Measurements from ENCODE around the gene LMX1A. TPM values are rescaled to one million over a fixed set of nuclear protein-coding genes. Genes with fewer than 3 reads are reported as not detected.

Gene LMX1A
- total RNA-seq, 1 experiment from 2014 or later = not detected

- H3K36me3 ChIP-seq = no peaks in the 10 kb centered on the region
- H3K27me3 ChIP-seq = peaks cover 3% of the 10 kb centered on the region
- no peak for DNase-seq
- H3K4me3 ChIP-seq = no peak overlapping the region
- no peaks in the 10 kb centered on the region for H3K9me3 ChIP-seq
Observed at GRCh38 chr1:165259706-165260428, 96.6 kb downstream of the LMX1A start.

GRCh38 chr1:165259236-165259635, 97.3 kb downstream of the LMX1A start:
- no peak overlapping the region for H3K4me3 ChIP-seq
- no peak for DNase-seq
- H3K9me3 ChIP-seq = no peaks in the 10 kb centered on the region
- peaks cover 3% of the 10 kb centered on the region for H3K27me3 ChIP-seq
- H3K36me3 ChIP-seq = no peaks in the 10 kb centered on the region

- peak; percentile 75 for DNase-seq
- no peaks in the 10 kb centered on the region for H3K9me3 ChIP-seq
- H3K27me3 ChIP-seq = peaks cover 2% of the 10 kb centered on the region
- no peak overlapping the region for H3K4me3 ChIP-seq
- no peaks in the 10 kb centered on the region for H3K36me3 ChIP-seq
Observed at GRCh38 chr1:165257969-165258459, 98.5 kb downstream of the LMX1A start.

- Histone ChIP-seq H3K36me3 (no peaks in the 10 kb centered on the region), H3K27me3 (no peaks in the 10 kb centered on the region), H3K9me3 (no peaks in the 10 kb centered on the region), H3K4me3 (no peak overlapping the region)
- no peak for DNase-seq
Observed at GRCh38 chr1:165254896-165255625, 101.5 kb downstream of the LMX1A start.

GRCh38 chr1:165254376-165254775, 102.1 kb downstream of the LMX1A start:
- Histone ChIP-seq H3K36me3 (no peaks in the 10 kb centered on the region), H3K27me3 (no peaks in the 10 kb centered on the region), H3K9me3 (no peaks in the 10 kb centered on the region), H3K4me3 (no peak overlapping the region)
- no peak for DNase-seq

GRCh38 chr1:165253818-165254254, 102.7 kb downstream of the LMX1A start:
- Histone ChIP-seq H3K36me3 (no peaks in the 10 kb centered on the region), H3K9me3 (no peaks in the 10 kb centered on the region)

GRCh38 chr1:165248969-165249571, 107.4 kb downstream of the LMX1A start:
- H3K27me3 ChIP-seq = peaks cover 4% of the 10 kb centered on the region; the same call in 1 of the 2 replicates
- no peak overlapping the region for H3K4me3 ChIP-seq
- DNase-seq = no peak
- no peaks in the 10 kb centered on the region for H3K36me3 ChIP-seq
- no peaks in the 10 kb centered on the region for H3K9me3 ChIP-seq

More at GRCh38 chr1:165253818-165254254, 102.7 kb downstream of the LMX1A start:
- DNase-seq = no peak
- no peak overlapping the region for H3K4me3 ChIP-seq
- H3K27me3 ChIP-seq = no peaks in the 10 kb centered on the region

GRCh38 chr1:165241952-165242351, 114.6 kb downstream of the LMX1A start:
- Histone ChIP-seq H3K9me3 (no peaks in the 10 kb centered on the region), H3K36me3 (no peaks in the 10 kb centered on the region), H3K27me3 (peaks cover 6% of the 10 kb centered on the region), H3K4me3 (no peak overlapping the region)
- no peak for DNase-seq

GRCh38 chr1:165241321-165241720, 115.2 kb downstream of the LMX1A start:
- DNase-seq = no peak
- Histone ChIP-seq H3K27me3 (peaks cover 8% of the 10 kb centered on the region), H3K4me3 (no peak overlapping the region), H3K36me3 (no peaks in the 10 kb centered on the region), H3K9me3 (no peaks in the 10 kb centered on the region)

- Histone ChIP-seq H3K9me3 (no peaks in the 10 kb centered on the region), H3K36me3 (no peaks in the 10 kb centered on the region), H3K4me3 (no peak overlapping the region), H3K27me3 (peaks cover 16% of the 10 kb centered on the region)
- DNase-seq = no peak
Observed at GRCh38 chr1:165240492-165240891, 116.0 kb downstream of the LMX1A start.

- Histone ChIP-seq H3K36me3 (no peaks in the 10 kb centered on the region), H3K4me3 (no peak overlapping the region), H3K27me3 (peaks cover 21% of the 10 kb centered on the region), H3K9me3 (no peaks in the 10 kb centered on the region)
- no peak for DNase-seq
Observed at GRCh38 chr1:165239873-165240272, 116.6 kb downstream of the LMX1A start.

GRCh38 chr1:165235777-165236291, 120.7 kb downstream of the LMX1A start:
- no peaks in the 10 kb centered on the region for H3K36me3 ChIP-seq
- no peaks in the 10 kb centered on the region for H3K9me3 ChIP-seq
- DNase-seq = no peak
- H3K27me3 ChIP-seq = peaks cover 29% of the 10 kb centered on the region
- no peak overlapping the region for H3K4me3 ChIP-seq

GRCh38 chr1:165235155-165235776, 121.2 kb downstream of the LMX1A start:
- Histone ChIP-seq H3K4me3 (no peak overlapping the region), H3K9me3 (no peaks in the 10 kb centered on the region), H3K36me3 (no peaks in the 10 kb centered on the region), H3K27me3 (peaks cover 29% of the 10 kb centered on the region)
- DNase-seq = no peak

GRCh38 chr1:165234149-165234548, 122.4 kb downstream of the LMX1A start:
- no peaks in the 10 kb centered on the region for H3K36me3 ChIP-seq
- no peak for DNase-seq
- no peaks in the 10 kb centered on the region for H3K9me3 ChIP-seq
- no peak overlapping the region for H3K4me3 ChIP-seq
- peaks cover 29% of the 10 kb centered on the region for H3K27me3 ChIP-seq

- peak; percentile 5 for DNase-seq
- Histone ChIP-seq H3K36me3 (no peaks in the 10 kb centered on the region), H3K27me3 (no peaks in the 10 kb centered on the region; the same call in 1 of the 2 replicates), H3K9me3 (no peaks in the 10 kb centered on the region), H3K4me3 (no peak overlapping the region)
Observed at GRCh38 chr1:165228676-165229075, 127.8 kb downstream of the LMX1A start.

- Histone ChIP-seq H3K9me3 (no peaks in the 10 kb centered on the region), H3K27me3 (no peaks in the 10 kb centered on the region; the same call in 1 of the 2 replicates), H3K4me3 (no peak overlapping the region), H3K36me3 (no peaks in the 10 kb centered on the region)
- DNase-seq = no peak
Observed at GRCh38 chr1:165228111-165228655, 128.3 kb downstream of the LMX1A start.
